Measurements from ENCODE around the gene PKN3. TPM values are rescaled to one million over a fixed set of nuclear protein-coding genes. Genes with fewer than 3 reads are reported as not detected.

PKN3 gene
- total RNA-seq, 6 donors from 2014 or later, result 4.8 to 38.8 (median 14.0) TPM

DNA sequence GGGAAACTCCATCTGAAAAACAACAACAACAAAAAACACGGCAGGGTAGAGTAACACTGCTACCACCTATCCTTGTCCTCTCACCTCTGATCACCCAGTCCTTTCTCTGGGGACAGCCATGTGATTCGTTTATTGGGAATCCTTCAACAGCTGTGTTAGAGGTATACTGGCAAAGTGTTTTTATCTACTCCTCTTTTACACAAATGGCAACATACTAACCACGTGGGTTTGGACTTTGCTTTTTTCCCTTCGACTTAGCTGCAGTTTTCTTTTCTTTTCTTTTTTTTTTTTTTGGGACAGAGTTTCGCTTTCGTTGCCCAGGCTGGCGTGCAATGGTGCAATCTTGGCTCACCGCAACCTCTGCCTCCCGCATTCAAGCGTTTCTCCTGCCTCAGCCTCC, 24.5 kb upstream of the PKN3 start:
- H3K27ac ChIP-seq, result no peak overlapping the region
- H3K27me3 ChIP-seq, result no peaks in the 10 kb centered on the region
- H3K9me3 ChIP-seq, result no peaks in the 10 kb centered on the region
- H3K36me3 ChIP-seq, result no peaks in the 10 kb centered on the region
- H3K4me1 ChIP-seq, result peaks cover under 1 to 11% (median 2%) of the 10 kb centered on the region in 4 donors
- no peak overlapping the region for H3K4me3 ChIP-seq
- TF ChIP-seq POLR2AphosphoS5 (IDR thresholded peaks at IDR 0.05) (no peak), EP300 (IDR thresholded peaks at IDR 0.05) (no peak), POLR2A (IDR thresholded peaks at IDR 0.05) (no peak)
- TF ChIP-seq, protein P1, sequence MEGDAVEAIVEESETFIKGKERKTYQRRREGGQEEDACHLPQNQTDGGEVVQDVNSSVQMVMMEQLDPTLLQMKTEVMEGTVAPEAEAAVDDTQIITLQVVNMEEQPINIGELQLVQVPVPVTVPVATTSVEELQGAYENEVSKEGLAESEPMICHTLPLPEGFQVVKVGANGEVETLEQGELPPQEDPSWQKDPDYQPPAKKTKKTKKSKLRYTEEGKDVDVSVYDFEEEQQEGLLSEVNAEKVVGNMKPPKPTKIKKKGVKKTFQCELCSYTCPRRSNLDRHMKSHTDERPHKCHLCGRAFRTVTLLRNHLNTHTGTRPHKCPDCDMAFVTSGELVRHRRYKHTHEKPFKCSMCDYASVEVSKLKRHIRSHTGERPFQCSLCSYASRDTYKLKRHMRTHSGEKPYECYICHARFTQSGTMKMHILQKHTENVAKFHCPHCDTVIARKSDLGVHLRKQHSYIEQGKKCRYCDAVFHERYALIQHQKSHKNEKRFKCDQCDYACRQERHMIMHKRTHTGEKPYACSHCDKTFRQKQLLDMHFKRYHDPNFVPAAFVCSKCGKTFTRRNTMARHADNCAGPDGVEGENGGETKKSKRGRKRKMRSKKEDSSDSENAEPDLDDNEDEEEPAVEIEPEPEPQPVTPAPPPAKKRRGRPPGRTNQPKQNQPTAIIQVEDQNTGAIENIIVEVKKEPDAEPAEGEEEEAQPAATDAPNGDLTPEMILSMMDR (IDR thresholded peaks at IDR 0.05), result no peak
- ATAC-seq (ENCODE audit: low FRiP score in 2 of 2), result no peak
- 88 to 93% methylated on average over 10 of the region's 10 CpGs for WGBS, 2 donors
- no peak for DNase-seq

DNA sequence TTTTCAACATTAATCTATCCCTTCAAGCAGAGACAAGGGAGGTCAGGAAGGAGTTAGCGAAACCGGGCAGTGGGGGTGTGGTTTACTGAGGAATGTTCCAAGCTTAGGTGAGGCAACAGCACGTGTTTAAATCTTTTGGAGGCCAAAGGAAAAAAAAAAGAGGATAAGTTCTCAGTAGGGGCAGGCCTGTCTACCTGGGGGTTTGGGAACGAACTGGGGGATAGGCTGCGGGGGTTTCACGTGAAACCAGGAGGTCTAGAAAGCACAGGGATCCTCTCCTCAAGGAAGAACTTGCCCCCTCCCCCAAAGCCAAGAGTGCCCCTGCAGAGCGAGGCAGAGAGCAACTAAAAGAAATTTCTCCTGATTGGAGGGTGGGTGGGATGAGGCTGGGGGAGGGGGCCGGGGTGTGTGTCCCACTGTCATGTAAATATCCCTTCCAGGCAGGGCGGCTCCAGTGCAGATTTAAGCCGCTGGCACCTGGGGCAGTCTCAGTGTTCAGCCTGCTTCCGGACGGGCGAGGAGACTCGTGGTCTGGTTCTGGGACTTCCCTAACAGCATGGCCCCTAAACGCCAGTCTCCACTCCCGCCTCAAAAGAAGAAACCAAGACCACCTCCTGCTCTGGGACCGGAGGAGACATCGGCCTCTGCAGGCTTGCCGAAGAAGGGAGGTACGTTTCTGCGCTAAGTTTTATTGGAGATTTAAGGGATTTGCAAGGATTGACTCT, 18.8 kb upstream of the PKN3 start:
- DNase-seq (peak in 1 of 2 donors; percentile 78), ATAC-seq (ENCODE audit: low FRiP score in 2 of 2) (peak; percentile 74 to 78)
- Histone ChIP-seq H3K4me3 (peak overlapping the region; percentile 20 to 82 (median 68)), H3K27me3 (no peaks in the 10 kb centered on the region), H3K36me3 (no peaks in the 10 kb centered on the region), H3K27ac (peak overlapping the region; percentile 87 to 93 (median 90)), H3K9me3 (no peaks in the 10 kb centered on the region), H3K4me1 (peaks cover 38 to 60% (median 50%) of the 10 kb centered on the region in 4 donors)
- WGBS, 2 donors, result 2 to 4% methylated on average over 12 to 21 of the region's 21 CpGs
- TF ChIP-seq POLR2AphosphoS5 (IDR thresholded peaks at IDR 0.05), result peak in 1 of 2 donors; percentile 53
- TF ChIP-seq, protein P1 (IDR thresholded peaks at IDR 0.05), result no peak

DNA sequence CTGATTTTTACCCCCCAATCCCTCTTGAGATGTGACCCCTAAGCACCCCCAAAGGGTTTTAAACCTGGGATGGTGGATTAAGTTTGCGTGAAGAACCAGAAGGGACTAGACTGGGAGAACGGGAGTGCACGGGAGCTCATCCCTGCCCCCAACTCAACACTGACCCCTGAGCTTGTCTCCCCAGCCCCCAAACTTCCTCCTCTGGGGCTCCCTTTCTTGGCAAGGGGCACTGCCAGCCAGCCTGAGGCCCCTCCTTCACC, 18.3 kb upstream of the PKN3 start:
- H3K4me1 ChIP-seq, result peaks cover 38 to 60% (median 51%) of the 10 kb centered on the region in 4 donors
- WGBS, 2 donors, result 0% methylated on average over 3 of the region's 3 CpGs
- H3K4me3 ChIP-seq, result peak overlapping the region; percentile 20 to 82 (median 68)
- no peaks in the 10 kb centered on the region for H3K36me3 ChIP-seq
- H3K9me3 ChIP-seq, result no peaks in the 10 kb centered on the region
- TF ChIP-seq EP300 (IDR thresholded peaks at IDR 0.05) (no peak), POLR2A (IDR thresholded peaks at IDR 0.05) (no peak), POLR2AphosphoS5 (IDR thresholded peaks at IDR 0.05) (no peak)
- TF ChIP-seq, protein P1 (IDR thresholded peaks at IDR 0.05), result no peak
- ATAC-seq (ENCODE audit: low FRiP score in 2 of 2), result peak in 1 of 2 donors; percentile 5
- H3K27me3 ChIP-seq, result no peaks in the 10 kb centered on the region
- no peak for DNase-seq
- H3K27ac ChIP-seq, result peak overlapping the region; percentile 87 to 93 (median 90)

DNA sequence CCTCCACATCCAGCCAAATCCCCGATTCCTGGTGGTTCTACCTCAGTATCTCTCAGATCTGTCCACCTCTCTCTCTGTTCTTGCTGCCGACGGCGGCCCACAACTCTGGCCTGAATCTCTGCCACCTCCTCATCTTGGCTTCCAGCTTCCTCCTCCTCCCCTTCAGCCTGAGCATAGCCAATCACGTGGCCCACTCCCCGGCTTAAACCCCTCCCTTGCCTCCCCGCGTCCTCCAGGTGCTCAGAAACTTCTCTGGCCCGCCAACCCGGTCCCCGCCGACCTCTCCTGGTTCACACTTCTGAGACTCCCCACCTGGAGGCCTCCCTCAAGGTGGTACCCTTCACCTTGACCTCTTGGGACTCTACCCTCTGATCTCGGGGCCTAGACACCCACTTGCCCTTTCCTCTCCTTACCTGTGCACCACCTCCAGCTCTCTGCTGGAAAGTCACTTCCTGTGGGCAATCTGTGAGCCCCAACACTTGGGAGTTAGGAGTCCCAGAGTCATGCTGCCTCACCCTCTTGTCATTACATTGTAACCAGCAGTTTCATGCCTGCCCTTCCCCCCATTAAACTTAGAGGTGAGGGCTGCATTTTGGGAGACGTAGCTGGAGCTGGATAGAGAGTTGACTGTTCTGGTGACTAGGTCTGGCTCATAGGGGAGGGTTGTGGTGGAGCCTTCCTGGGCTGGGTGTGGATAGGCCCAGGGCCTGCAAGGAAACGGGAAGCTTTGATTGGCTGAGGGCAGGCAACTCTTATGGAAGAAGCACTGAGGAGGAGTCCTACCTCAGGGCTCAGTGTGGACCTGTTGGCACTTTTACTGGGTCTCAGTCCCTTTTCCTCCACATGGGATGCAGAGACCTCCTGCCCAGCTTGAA, 17.7 kb upstream of the PKN3 start:
- 2 to 5% methylated on average over 13 to 15 of the region's 15 CpGs for WGBS, 2 donors
- Histone ChIP-seq H3K27ac (peak overlapping the region; percentile 87 to 93 (median 90)), H3K9me3 (no peaks in the 10 kb centered on the region), H3K27me3 (no peaks in the 10 kb centered on the region), H3K36me3 (no peaks in the 10 kb centered on the region), H3K4me3 (peak overlapping the region; percentile 20 to 82 (median 68)), H3K4me1 (peaks cover 38 to 60% (median 51%) of the 10 kb centered on the region in 4 donors)
- peak in 1 of 4 donors; percentile 3 for TF ChIP-seq EP300 (IDR thresholded peaks at IDR 0.05)
- TF ChIP-seq, protein P1 (IDR thresholded peaks at IDR 0.05), result peak in 1 of 6 experiments; percentile 11
- peak; percentile 51 to 89 for TF ChIP-seq POLR2AphosphoS5 (IDR thresholded peaks at IDR 0.05)
- peak in 3 of 4 donors; percentile 62 to 92 (median 86) for TF ChIP-seq POLR2A (IDR thresholded peaks at IDR 0.05)
- DNase-seq, result peak; percentile 75 to 96
- ATAC-seq (ENCODE audit: low FRiP score in 2 of 2), result peak; percentile 77 to 91

Data from upper lobe of left lung (tissue), 6 donors.